HG03354 (cell line): Measurements from ENCODE around the gene S100A6.

Experiments used
- ATAC-seq: cut with Tn5 transposase; IDR thresholded peaks from one replicate; pipeline ENCODE4 v1.9.1; 2021; ENCODE audit warnings: mild to moderate bottlenecking; ENCODE audit not compliant: unreplicated experiment, poor library complexity, severe bottlenecking

The S100A6 gene

DNA sequence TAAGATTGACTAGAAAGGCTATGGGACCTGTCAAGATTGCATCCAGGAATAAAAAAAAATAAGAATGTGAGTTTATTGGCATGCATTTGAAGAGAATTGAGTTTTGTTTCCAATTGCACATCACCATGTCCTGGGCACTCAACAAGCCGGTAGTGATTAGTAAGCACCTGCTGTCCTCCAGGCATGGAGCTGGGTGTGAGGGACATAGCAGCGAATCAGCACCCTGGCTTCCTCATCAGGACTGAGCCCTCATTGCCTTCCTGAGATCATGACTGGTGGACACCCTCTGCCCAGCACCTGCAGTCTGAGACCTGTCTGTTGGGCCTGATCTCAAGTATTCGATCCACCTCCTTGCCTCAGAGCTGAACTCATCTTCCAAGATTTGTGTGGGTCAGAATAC lies 26.8 kb downstream of the S100A6 start:
- ATAC-seq: no peak

DNA sequence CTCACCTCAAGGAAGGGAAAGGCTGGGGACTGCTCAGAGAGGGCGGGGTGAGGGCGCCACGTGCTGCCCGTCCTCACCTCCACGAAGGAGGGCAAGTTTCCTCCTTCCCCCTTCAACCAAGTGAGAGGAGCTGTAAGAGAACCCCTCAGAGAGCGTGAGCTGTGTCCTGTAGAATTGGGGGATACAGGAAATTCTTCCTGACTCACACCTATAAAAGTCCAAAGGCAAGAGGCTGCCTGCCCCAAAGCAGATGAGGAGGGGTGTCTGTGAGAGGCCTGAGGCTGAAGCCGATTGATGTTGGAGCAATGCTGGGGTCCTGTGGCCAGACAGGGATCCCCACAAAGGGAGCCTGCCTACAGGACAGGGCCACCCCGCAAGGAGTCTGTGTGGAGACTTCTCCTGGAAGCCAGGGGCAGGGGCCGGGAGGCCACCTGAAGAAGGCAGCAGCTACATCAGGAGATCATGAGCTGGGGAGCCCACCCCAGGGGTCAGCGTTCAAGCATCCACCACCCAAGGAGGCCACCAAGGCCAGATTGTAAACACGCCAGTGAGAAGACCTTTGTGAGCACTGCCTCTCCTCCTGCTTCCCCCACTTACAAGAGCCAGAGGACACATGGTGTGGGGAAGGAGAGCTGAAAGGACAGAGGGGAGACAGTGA lies 27.7 kb downstream of the S100A6 start:
- ATAC-seq: no peak

DNA sequence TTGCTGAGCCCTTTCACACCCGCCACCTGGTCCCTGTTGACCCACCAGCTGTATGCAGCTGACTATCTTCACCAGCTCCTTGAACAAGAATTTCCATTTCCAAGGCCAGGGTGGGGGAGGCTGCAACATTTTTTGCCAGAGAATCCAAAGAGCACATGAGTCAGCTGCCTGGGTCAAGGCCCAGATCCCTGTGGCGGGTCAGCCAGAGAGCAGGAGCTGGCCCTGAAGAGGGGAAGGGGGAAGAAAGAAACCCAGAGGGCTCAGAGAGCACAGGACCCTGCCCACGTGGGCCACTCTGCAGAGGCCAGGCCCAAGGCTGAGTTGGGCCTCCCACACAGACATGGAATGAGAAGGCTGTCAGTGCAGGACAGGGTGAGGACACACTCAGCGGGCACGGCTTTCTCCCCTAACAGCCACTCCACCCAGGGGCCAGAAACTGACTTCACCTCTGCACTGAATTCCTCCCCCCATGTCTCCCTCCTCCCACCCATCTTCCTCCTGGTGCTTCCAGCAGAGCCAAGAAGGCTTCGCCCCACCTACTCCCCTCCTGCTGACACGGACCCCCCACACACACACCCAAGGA lies 28.9 kb downstream of the S100A6 start:
- ATAC-seq: no peak

DNA sequence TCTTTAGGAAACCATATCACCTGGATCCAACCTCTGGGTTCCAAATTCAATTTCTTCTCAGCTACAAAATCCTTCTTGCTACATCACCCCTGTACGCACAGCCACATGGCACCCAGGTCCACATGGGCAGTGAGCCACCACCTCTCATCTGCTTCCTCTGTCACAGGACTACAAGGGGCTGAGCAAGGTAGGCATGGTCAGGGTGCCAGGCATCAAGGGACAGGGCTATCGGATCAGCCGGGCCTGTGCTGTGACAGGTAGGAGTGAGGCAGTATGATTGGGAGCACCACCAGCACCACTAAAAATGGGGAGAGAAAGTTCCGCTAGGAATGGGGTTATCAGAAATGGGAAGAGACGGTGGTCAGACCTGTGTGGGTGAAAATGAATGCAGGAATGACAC lies 29.4 kb downstream of the S100A6 start:
- no peak for ATAC-seq

DNA sequence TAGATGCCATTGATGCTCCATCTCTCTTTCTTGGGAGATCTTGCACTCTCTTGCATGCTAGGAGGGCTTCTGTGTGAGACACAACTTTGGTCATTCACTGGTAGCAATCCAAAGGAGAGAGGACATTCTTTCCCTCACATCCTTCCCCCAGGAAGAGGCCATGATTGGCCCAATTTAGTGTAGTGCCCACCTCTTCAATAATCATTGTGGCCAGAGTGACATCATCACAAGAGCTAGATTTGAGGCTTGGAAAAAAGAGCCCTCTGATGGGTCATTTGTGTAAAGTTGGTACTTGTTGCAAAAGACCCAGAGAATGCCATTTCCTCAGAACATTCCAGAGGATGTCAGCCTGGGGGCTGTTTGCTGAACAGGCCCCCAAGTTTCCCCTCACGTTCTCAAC lies 30.2 kb downstream of the S100A6 start:
- ATAC-seq: no peak

DNA sequence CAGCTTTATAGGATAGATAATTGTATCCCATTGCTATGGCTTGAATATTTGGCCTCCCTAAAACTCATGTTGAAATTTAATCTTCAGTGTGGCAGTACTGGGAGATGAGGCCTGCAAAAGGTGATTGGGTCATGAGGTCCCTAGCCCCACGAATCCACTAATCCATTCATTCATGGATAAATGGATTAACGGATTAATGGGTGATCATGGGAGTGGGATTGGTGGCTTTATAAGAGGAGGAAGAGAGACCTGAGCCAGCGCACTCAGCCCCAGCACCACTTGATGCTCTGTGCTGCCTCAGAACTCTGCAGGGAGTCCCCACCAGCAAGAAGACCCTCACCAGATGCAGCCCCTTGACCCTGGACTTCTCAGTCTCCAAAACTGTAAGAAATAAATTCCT lies 32.0 kb downstream of the S100A6 start:
- no peak for ATAC-seq

DNA sequence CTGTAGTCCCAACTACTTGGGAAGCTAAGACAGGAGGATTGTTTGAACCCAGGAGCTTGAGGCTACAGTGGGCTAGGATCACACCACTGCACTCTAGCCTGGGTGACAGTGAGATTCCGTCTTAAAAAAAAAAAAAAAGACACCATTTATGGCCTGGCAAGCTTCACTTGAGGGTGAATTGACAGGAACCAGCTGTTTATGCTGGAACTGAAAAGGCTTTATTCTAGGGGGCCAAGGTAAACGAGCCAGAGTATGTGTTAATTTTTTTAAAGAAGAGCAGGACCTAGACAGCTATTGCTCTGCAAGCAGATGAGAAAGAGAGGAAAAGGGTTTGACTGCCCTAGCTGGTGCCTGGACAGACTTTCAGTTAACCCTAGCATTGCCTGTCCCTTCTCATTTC lies 37.0 kb downstream of the S100A6 start:
- no peak for ATAC-seq

DNA sequence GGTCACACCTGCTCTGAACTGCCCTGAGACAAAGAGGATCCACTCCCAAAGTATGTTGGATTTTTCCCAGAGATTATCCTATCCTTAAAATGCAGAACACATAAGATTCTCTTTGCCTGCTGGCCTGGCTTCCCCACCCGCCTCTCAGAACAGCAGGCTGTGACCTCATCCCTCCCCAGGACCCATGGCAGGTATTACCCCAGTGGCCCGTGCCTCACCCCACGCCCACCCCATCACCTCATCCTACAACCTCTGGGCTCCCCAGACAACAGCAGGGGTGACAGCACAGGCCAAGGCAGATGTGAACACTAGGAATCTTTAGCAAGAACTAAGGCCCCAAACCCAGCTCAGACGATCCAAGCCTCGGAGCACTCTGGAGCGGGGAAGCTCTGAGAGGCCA lies 40.3 kb downstream of the S100A6 start:
- ATAC-seq: peak; percentile 22

DNA sequence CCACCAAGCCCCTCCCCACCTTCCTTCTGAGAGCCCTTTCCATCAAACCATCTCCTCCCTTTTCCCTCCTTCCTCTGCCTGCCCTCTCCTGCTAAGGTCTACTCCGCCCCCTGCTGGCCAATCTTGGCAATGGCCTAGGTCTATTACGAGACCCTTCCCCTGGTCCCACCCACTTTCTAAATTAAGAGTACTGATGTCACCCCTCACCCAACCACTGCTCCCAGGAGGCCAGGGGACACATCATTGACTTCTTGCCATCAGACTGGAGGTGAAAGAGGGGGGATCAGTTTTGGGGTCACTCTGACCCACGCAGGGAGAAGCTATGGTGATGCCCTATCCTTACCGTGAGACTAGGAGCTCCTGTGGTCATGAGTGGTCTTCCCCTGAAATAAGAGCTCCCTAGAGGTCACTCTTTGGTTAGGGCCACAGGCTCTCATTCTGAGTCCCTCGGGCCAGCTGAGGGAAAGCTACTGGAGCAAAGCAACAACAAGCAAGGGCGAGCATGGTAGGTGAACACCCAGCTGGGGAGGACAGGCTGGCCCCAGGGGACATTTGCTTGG lies 40.7 kb downstream of the S100A6 start:
- ATAC-seq: peak; percentile 51

DNA sequence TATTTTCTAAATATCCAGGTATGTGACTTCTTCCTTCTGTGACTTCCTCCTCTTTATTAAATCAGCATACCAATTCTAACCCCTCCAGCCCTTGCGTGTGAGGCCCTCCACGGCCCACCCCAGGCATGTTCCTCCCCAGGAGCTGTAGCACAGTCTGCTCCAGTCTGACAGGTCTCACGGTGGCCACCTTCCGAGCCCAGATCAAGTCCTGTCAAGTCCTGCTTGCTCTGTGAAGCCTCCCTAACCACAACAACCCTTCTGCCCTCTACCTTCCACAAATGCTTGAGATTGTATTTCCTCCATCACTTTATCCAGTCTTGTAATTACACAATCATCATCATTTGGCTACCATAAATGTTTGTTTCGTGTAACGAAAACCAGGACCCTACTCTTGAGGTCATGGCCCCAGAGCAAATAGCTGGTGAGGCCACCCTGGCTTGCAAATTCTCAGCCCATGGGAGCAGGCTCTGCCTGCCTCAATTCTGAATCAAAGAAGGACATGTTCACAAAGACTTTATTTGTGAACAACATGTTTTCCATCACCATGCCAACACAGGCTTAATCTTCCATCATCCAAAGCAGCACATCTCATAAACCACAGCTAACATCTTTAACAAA lies 42.3 kb downstream of the S100A6 start:
- no peak for ATAC-seq

DNA sequence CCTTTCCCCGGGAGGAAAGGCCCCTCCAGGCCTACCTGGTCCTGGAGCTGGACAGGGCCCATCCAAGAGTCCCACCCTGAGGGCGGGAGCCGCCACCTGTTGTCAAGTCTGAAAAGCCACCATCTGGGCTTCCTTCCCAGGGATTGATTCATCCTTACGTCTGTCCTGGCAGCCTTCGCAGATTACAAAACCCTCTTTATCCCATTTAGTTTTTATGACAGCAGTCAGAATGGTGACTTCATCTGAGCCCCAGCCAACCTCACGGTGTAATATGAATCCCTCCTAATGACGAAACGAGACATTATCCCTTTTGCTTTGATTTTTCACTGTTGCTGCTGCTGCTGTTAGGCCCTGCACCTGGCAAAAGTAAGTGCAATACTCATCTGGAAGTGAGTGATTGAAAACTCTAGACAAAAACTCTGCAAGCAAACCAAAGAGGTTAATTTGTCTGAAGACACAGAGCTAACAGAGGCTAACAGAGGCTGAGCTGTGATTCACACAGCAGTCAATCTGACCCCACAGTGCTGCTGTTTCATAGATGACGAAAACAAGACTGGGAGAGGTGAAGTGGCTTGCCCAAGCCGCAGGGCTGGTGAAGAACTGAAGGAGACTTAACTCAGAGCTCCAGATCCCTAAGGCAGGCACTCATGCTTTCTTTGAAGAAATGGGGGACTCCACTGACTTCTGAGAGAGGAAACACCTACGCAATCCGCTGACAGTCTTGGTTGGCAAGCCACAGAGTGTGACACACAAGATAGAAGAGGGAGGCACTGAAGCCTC lies 45.3 kb downstream of the S100A6 start:
- ATAC-seq: no peak

DNA sequence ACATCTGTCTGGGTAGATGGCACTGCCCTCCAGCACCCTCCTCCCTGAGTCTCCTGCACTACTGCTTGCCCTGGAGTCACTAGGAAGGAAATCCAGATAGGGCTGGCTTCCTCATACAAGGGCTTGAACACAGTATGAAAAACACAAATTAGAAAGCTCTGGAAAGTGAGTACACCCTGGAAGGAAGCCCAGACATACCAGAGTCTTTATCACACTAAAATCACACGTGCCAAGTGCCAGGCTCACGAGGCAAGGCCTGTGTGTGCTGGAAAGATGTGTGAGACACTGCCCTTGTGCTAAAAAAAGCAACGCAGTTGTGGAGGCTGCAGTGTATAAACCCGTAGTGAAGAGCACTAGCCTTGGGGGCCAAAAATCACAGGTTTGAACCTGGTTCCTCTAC lies 47.1 kb downstream of the S100A6 start:
- no peak for ATAC-seq

DNA sequence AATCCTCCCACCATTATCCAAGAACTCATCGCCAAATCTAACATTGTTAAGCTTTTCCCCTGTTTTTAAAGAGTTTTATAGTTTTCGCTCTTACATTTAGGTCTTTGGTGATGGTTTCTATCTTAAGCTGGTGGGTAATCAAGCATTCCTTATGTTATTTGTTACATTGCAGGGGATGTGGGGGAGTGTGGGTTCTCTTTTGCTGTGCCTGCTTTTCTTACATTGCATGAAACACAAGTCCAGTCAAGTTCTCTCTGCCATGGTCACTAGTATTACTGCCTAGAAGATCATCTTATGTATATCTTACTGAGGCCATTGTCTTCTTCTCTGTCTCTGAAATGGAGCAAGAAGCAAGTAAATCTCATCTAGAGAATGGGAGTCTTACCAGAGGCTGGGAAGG lies 48.1 kb downstream of the S100A6 start:
- no peak for ATAC-seq

DNA sequence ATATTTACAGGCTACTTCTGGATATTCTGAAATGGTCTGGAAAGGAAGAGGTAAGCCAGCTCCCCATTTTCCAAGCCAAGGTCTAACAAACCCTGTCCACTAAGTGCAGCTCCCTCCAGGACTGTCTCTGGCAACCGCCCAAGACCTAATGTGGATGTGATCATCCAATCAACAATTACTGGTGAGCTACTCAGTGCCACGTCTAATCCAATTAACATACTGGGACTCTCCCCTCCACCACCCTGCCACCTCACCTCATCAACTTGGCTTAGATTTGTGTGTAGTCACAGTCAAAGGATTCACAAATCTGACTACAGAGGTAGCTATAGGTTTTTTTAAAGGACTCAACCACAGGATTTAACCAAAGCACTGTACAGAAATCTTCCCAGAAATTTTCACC lies 49.9 kb downstream of the S100A6 start:
- no peak for ATAC-seq
